ENCODE measurements around the gene FLII.
A peak's percentile ranks its signal among the peaks of the same experiment; 100 is the strongest.

The FLII gene

GRCh38 chr17:18260332-18261145 lies 2.0 kb upstream of the FLII start, which contains the start of gene MIEF2:
Gene MIEF2, plus strand, starts transcription at chr17:18260662. Its CDS starts 2,059 bp downstream, at chr17:18262721.
- peak; percentile 71 for DNase-seq (ENCODE audit: low read depth)

DNA sequence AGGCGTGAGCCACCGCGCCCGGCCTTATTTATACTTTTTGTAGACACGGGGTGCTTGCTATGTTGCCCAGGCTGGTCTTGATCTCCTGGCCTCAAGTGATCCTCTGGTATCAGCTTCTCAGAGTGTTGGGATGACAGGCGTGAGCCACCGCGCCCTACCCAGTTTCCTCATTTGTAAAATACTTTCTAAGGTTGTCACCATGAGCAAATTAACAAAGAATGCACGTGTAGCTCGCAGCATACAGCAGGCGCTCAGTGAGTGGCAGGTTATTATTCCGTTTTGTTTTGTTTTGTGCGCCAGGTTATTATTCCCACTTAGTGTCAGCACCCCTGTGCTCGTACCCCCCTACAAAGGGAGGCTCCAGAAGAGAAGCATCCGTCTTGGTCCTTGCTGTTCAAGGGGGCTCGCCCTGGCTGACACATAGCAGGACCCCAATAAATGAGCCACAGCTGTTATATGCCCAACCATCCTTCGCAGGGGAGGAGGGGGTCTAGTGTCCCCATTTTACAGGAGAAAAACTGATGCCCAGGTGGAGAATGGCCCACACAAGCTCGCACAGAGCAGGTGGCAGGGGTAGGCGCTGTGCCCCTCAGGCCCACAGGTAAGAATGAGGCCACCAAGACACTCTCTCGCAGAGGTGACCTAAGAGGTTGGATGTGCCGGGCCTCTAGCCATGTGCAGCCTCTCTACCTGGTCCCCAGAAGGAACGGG lies 1.2 kb upstream of the FLII start:
- no peak for DNase-seq (ENCODE audit: low read depth)

DNA sequence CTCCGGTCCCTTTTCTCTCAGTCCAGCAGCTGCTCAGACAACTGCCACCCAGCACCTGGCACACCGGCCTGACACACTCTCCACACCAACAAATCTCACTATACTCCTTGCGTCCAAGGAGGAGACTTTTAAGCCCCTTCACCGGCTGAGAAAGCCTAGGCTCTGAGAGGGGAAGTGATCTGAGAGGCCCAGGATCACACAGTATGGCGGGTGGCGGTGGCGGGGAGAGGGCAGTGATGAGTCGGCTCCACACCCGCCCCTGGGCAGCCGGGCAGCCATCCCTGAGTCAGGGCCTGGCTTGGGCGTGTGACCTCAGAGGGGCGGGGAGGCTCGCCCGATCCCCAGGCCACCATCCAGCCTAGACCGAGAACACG lies 569 bp downstream of the FLII start:
- DNase-seq (ENCODE audit: low read depth): no peak

DNA sequence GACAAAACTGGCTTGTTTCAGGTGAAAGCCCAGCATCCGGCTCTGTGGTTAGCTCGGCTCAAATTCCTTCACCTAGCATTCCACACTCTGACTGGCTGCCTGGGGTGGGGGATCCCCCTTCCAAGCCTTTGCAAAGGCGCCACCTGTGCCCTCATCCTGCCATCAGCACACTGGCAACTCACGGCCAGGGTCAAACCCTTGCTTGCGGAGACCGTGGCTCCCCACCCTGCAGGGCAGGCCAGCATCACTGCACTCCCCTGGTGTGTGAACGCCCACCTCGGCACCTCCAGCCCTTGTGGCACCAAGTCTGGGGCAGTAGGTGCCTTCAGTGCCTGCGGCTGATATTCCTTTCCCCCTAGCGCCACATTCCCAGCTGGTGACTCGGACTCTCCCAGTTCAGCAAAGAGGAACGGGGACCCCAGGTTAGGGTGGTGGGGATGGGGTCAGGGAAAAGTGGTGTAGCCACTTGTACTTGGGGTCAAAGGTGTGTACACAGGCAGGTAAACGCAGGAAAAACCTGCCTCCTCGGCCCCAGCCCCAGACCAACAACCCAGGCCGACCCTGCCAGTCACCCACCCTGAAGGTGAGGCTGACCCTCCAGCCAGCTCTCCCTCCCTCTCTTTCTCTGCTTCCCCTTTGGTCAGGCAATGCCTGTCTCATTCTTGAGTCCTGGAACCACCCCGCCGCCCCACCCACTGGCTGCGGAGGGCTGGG lies 1.1 kb downstream of the FLII start:
- no peak for DNase-seq (ENCODE audit: low read depth)

DNA sequence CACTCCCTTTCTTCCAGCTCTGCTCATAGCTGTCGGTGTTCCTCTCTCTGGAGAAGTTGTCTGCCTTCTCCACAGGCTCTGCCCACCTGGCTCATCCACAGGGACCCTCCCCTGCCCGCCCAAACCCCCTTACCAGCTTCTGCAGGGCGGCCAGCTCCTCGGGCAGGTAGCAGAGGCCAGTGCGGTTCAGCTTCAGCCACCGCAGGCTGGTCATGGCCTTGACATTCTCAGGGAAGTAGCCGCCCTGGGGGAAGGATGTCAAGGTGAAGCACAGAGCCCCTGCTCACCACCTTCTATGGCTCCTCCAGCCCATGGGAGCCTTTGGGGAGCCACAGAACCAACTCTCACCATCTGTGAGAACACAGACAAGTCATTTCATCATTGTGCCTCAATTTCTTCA lies 1.8 kb downstream of the FLII start:
- no peak for DNase-seq (ENCODE audit: low read depth)

DNA sequence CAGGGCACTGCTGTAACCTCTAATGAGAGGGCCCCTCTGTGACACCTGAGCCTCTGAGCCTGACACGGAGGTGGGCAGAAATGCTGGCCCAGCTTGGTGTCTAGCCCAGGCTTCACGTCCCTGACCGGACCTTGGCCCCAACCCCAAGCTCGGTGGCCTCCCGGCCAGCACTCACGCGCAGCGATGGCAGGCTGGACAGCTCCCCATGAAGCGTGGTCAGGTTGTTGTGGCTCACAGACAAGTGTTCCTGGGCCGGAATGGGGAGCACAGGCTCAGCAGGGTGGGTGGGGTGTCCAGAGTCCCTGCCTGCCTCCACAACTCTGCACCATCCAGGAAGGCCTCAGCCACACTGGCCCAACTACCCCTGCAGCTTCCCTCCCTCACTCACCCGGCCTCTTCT lies 2.2 kb downstream of the FLII start:
- no peak for DNase-seq (ENCODE audit: low read depth)

DNA sequence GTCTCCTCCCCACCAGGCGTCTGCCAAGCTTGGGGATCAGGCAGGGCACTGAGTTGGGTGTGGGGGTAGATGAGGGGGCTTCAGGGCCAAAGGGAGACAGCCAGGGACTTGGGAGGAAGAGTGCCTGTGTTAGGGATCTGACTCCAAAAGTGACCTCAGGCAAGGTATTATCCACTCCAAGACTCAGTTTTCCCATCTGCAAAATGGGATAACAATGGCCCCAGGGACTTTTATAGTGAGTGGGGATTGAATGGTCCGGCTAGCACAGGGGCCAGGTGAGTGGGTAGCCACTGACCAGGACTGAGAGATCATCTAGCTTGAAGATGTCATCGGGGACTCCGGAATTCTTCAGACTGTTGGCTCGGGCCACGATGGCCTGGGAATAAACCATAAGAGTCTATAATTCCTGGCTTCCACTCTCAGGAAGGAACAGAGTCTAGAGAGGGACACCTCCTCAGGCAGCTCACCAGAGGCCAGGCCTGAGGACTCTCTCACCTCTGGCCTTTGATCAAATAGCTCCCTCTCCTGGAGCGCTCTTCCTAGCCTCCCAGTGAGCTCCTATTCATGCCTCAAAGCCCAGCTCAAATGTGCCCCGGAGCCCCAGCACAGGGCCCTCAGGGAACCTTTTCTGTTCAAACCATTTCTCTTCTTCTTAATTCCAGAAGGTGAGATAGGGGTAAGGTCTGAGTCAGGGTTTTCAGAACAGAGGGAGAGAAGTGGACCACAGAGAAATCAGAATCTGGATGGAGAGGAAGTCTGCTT lies 3.5 kb downstream of the FLII start:
- DNase-seq (ENCODE audit: low read depth): no peak

DNA sequence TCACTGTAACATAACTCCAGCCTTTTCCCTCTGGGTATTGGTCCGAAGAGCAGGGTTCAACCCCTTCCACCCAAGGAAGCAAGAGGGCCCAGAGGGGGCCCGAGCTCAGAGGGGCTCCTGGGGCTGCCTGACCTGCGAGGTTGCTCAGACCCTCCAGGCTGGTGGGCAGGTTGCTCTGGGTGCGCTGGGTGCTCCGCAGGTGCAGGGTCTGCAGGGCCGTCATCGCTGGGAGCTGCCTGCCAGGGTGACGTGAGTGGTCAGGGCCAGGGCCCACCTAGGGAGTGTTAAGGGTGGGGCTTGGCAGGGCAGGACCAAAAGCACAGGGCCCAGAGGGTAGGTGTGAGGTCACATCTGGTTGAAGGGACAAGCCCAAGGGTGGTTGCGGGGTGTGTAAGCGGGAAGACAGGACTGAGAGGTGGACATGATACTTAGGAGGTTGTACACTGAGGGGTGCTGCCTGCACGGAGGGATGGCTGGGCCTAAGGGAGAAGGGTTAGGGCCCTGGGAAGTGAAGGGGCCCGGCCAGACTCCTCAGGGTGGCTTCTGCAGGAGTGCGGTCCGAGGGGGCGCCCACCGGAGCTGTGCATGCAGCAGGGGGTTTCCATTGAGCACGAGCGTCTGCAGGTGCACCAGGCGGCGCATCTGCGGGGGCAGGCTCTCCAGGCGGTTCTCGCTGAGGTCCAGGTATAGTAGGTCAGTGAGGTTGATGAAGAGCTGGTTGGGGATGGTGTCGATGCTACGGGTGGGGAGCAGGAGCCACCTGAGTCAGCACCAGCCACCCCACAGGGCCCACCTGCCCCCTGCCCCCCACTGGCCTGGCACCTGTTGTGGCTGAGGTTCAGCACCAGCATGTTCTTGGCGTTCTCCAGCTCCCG lies 4.4 kb downstream of the FLII start:
- no peak for DNase-seq (ENCODE audit: low read depth)

- DNase-seq (ENCODE audit: low read depth): no peak
Measured at GRCh38 chr17:18253187-18253884, 5.2 kb downstream of the FLII start.

- no peak for DNase-seq (ENCODE audit: low read depth)
Measured at GRCh38 chr17:18252160-18252559, 6.4 kb downstream of the FLII start.

- no peak for DNase-seq (ENCODE audit: low read depth)
Measured at GRCh38 chr17:18251204-18251603, 7.3 kb downstream of the FLII start.

- DNase-seq (ENCODE audit: low read depth): no peak
Measured at GRCh38 chr17:18250708-18251107, 7.8 kb downstream of the FLII start.

- no peak for DNase-seq (ENCODE audit: low read depth)
Measured at GRCh38 chr17:18250259-18250658, 8.3 kb downstream of the FLII start.

- DNase-seq (ENCODE audit: low read depth): no peak
Measured at GRCh38 chr17:18248811-18249210, 9.7 kb downstream of the FLII start.

GRCh38 chr17:18248300-18248731 lies 10.2 kb downstream of the FLII start:
- no peak for DNase-seq (ENCODE audit: low read depth)

DNA sequence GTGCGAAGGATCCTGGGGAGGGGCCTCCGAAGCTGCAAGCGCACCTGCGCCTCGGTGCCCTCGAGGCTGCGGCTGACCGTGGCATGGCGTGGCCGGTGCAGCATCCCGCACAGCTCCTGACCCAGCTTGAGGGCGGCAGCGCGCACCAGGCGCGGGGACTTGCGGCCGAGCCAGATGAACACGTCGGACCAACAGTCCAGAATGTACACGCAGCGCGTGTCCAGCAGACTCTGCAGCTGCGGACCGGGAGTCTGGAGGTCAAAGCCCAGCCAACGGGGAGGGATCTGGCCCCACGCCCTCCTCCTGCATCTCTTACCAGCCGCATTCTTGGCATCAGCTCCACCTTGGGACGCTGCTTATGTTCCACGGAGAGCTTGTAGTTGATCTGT lies 10.9 kb downstream of the FLII start:
- DNase-seq (ENCODE audit: low read depth): no peak

DNA sequence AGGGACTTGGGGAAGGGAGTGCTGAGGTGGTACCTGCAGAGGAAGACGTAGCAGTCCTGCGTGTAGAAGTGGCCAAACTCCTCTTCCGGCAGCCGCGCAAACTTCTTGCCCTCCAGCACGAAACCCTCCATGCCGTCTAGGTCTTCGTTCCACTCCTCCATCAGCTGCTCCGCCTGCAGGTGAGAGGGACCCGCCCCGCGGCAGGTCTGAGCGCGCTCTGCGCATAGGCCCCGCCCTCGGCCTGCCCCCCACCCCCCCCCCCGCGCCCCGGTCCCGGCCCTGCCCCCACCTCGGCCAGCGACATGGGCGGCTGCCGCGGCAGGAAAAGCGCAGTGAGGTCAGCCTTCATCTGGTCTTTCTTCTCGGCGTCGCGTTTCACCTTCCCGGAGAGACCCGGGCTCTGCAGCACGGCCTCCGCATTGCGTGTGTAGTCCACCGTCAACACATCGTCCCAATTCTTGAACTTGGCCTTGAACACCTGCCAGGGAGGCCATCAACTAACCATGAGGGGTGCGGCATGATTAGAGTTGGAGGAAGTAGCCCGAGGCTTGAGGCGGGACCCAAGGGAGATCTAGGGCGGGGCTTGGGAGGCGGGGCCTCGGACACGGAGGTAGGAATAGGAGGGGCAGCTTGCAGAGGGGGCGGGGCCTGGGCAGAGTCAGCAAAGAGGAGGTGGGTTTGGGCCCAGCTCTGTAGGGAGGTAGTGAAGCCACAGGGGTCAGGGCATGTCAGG lies 11.5 kb downstream of the FLII start:
- no peak for DNase-seq (ENCODE audit: low read depth)

DNA sequence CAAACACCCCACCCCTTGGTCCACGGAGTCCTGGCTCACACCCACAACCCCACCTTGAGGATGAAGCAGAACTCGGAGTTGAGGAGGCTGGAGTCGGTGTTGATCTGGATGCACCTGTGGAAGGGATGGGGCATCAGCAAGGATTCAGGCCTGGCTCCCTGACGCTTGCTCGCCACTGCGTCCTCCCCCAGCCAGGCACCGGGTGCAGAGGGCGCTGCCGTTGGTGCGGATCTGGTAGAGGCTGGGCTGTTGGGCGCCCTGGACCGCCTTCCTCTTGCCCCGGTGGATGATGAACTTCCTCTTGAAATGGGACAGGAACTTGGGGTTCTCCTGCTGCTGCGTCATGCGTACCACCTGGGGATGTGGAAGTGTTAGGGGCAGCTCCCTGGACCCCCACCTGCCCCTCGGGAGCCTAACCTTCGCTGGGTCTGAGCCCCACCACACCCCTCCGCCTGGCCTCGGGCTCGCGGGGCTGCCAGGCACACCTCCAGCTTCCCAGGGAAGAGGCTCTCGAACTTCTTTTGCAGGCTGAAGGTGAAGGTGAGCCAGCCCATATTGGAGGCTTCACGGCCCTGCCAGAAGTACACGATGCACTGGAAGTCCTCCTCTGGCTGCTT lies 12.3 kb downstream of the FLII start:
- DNase-seq (ENCODE audit: low read depth): no peak

GRCh38 chr17:18245038-18245776 lies 13.3 kb downstream of the FLII start:
- DNase-seq (ENCODE audit: low read depth): no peak

Data from stimulated activated CD8-positive, alpha-beta memory T cell treated with anti-CD3 and anti-CD28 coated beads, Interleukin-15, amount 100 ng/mL, for 24 hours (primary cell).